ENCODE data around the gene CEP57.
"Not testable (repeated sequence)": the region's sequence is repeated elsewhere in the genome, so short reads cannot be mapped to it uniquely, and the experiment has no call there.

DNA sequence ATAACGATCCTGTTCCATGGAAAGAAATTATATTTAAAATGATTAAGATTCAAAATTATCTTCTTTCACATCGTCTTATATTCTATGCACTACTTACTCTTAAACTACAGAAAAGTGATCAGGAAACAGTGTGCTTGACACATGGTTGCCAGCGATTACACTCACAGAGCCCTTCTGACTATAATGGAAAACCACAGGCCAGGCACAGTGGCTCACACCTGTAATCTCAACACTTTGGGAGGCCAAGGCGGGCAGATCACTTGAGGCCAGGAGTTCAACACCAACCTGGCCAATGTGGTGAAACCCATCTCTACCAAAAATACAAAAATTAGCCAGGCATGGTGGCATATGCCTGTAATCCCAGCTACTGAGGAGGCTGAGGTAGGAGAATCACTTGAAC lies 69.7 kb downstream of the CEP57 start:
- TF ChIP-seq, protein P1, sequence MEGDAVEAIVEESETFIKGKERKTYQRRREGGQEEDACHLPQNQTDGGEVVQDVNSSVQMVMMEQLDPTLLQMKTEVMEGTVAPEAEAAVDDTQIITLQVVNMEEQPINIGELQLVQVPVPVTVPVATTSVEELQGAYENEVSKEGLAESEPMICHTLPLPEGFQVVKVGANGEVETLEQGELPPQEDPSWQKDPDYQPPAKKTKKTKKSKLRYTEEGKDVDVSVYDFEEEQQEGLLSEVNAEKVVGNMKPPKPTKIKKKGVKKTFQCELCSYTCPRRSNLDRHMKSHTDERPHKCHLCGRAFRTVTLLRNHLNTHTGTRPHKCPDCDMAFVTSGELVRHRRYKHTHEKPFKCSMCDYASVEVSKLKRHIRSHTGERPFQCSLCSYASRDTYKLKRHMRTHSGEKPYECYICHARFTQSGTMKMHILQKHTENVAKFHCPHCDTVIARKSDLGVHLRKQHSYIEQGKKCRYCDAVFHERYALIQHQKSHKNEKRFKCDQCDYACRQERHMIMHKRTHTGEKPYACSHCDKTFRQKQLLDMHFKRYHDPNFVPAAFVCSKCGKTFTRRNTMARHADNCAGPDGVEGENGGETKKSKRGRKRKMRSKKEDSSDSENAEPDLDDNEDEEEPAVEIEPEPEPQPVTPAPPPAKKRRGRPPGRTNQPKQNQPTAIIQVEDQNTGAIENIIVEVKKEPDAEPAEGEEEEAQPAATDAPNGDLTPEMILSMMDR (optimal IDR thresholded peaks at IDR 0.05 in 1 of 3, IDR thresholded peaks at IDR 0.05 in 1 of 3, conservative IDR thresholded peaks at IDR 0.05 in 1 of 3; ENCODE audit: extremely low read depth in 1 of 3, insufficient read depth in 2 of 3, low read length in 3 of 3): not testable (repeated sequence)
- TF ChIP-seq EZH2 (IDR thresholded peaks at IDR 0.05; ENCODE audit: low read length): not testable (repeated sequence)
